ENCODE measurements around the gene NOXO1. TPM values are rescaled to one million over a fixed set of nuclear protein-coding genes. Genes with fewer than 3 reads are reported as not detected.

The NOXO1 gene
- total and polyA plus RNA-seq, 2 experiments from 2014 or later, result 2.0 to 2.6 TPM

DNA sequence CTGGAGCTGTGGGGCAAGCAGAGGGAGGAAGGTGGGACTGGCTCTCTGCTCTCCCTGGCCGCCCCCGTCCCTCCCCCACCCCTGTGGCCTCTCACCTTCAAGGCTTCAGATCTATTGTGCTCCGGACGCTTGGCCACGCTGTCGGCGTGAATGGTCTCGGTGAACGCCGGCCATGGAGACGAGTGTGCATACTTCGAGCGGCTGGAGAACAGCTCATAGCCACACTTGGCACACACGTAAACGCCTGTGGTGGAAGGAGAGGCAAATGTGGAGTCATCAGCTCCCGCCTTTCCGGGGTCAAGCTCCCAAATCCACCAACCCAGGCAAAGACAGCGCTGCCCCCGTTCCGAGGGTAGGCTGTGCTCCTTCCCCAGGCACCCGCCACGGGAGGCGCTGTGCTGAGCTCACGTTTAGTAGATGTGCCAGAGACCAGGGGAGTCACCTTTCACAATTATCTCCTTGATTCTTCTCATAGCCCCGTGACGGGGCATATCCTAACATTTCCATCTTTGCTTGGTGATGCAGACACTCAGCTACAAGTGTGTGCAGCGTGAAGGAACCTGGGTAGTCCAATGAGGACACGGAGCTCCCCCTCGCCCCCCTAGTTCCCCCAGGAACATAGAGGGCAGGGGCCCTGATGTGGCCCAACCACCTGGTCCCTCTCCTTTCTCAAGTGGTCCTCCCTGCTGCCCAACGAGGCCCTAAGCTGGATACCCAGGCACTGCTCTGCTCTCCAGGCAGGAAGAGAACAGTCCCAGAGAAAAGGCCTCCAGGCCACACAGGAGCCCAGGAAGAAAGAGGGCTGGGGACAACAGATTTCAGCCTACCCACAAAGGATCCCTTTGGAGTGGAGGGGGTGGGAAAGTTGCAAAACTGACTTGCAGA, 39.9 kb downstream of the NOXO1 start:
- Histone ChIP-seq H3K4me3 (no peak overlapping the region), H4K20me1 (replicated peaks; ENCODE audit: insufficient read depth) (no peaks in the 10 kb centered on the region; the same call in 1 of the 2 replicates), H3F3A (replicated peaks; ENCODE audit: low read depth) (0 out of 2 replicates have a peak, but pooled peaks cover 10% of the 10 kb centered on the region), H2AFZ (no peak overlapping the region), H3K9me2 (ENCODE audit: insufficient read depth) (no peaks in the 10 kb centered on the region), H3K4me1 (ENCODE audit: insufficient read depth) (peaks cover 15% of the 10 kb centered on the region; the same call in 1 of the 2 replicates), H3K27me3 (ENCODE audit: insufficient read depth) (no peaks in the 10 kb centered on the region), H3K27ac (ENCODE audit: low read depth) (no peak overlapping the region), H3K36me3 (ENCODE audit: insufficient read depth) (no peaks in the 10 kb centered on the region), H3K79me2 (replicated peaks; ENCODE audit: insufficient read depth) (no peaks in the 10 kb centered on the region), H3K4me2 (peak overlapping the region; percentile 93)
- Mint-ChIP-seq H3K4me1 (peaks cover 20% of the 10 kb centered on the region), H3K27ac (no peak overlapping the region), H3K9me3 (no peaks in the 10 kb centered on the region), H3K27me3 (ENCODE audit: insufficient read depth, low read depth, poor library complexity) (peaks cover 11% of the 10 kb centered on the region), H3K4me3 (peak overlapping the region; percentile 85), H3K36me3 (ENCODE audit: low read depth) (peaks cover 16% of the 10 kb centered on the region)
- ATAC-seq, result peak; percentile 61
- peak; percentile 78 for DNase-seq (ENCODE audit: low spot score)
- TF ChIP-seq CTCF (conservative IDR thresholded peaks at IDR 0.05; ENCODE audit: low read depth in 2 of 2), result peak; percentile 53 to 68
- no peak for TF ChIP-seq REST (IDR thresholded peaks at IDR 0.05; ENCODE audit: unreplicated experiment)
- no peak for TF ChIP-seq ZNF114 (CRISPR knock-in tag; IDR thresholded peaks at IDR 0.05)
- TF ChIP-seq CREB1 (CRISPR knock-in tag; IDR thresholded peaks at IDR 0.05; ENCODE audit: low read depth), result 0 out of 2 replicates have a peak, but pooled peaks have one; percentile 18
- TF ChIP-seq EZH2 (IDR thresholded peaks at IDR 0.05; ENCODE audit: low read depth, unreplicated experiment), result no peak

DNA sequence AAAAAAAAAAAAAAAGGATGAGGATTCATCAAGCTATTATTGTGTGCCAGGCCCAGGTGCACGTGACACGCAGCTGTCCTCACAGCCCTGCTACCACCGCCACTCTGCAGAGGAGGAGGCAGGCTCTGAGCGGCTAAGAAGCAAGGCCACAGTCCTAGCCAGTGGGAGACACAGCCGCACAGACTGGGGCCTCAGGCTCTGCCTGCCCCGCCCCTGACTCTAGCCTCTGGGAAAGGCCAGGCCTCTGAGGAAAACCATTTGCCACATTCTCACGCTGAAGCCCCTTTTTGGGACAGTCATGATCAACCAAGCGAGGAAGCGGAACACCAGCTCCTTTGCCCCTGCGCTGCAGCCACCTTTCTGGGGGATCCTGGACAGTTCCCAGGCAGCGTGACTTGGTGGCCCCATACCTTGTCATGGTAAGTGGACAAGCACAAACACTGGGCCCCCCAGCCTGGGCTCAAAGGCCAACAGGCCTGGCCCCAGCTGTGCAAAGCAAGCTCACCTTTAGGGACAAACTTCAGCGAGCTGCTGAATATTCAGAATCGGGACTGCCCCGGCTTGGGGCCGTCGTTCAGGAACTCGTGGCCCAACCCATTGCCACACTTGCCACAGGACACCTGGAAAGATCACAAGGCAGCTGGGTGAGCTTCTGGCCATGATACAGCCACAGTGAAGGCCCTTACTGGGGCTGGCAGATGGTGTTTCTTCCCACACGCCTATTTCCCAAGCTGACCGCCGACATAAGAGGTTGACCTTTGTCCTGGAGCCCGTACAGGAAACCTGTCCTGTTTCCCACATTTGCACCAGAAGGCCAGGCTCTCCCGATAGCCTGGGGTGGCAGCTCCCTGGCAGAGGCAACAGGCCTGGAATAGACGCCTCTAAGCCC, 40.8 kb downstream of the NOXO1 start:
- DNase-seq (ENCODE audit: low spot score) (no peak), ATAC-seq (no peak)
- peaks cover 16% of the 10 kb centered on the region for H3K36me3 Mint-ChIP-seq (ENCODE audit: low read depth)
- H3K4me3 ChIP-seq, result no peak overlapping the region
- H3K9me3 Mint-ChIP-seq, result no peaks in the 10 kb centered on the region
- no peak overlapping the region for H3K27ac Mint-ChIP-seq
- H3K4me1 Mint-ChIP-seq, result peaks cover 20% of the 10 kb centered on the region
- no peaks in the 10 kb centered on the region for H3K36me3 ChIP-seq (ENCODE audit: insufficient read depth)
- no peak overlapping the region for H2AFZ ChIP-seq
- H3K9me2 ChIP-seq (ENCODE audit: insufficient read depth), result no peaks in the 10 kb centered on the region
- H4K20me1 ChIP-seq (replicated peaks; ENCODE audit: insufficient read depth), result no peaks in the 10 kb centered on the region; the same call in 1 of the 2 replicates
- H3K27me3 Mint-ChIP-seq (ENCODE audit: insufficient read depth, low read depth, poor library complexity), result peaks cover 11% of the 10 kb centered on the region
- H3K4me1 ChIP-seq (ENCODE audit: insufficient read depth), result peaks cover 15% of the 10 kb centered on the region; the same call in 1 of the 2 replicates
- H3K27ac ChIP-seq (ENCODE audit: low read depth), result no peak overlapping the region
- H3F3A ChIP-seq (replicated peaks; ENCODE audit: low read depth), result 0 out of 2 replicates have a peak, but pooled peaks cover 10% of the 10 kb centered on the region
- H3K4me3 Mint-ChIP-seq, result no peak overlapping the region
- H3K27me3 ChIP-seq (ENCODE audit: insufficient read depth), result no peaks in the 10 kb centered on the region
- H3K4me2 ChIP-seq, result no peak overlapping the region
- H3K79me2 ChIP-seq (replicated peaks; ENCODE audit: insufficient read depth), result no peaks in the 10 kb centered on the region
- TF ChIP-seq CREB1 (CRISPR knock-in tag; IDR thresholded peaks at IDR 0.05; ENCODE audit: low read depth), result no peak

All from GM23338 (cell line).